Measurements from ENCODE around the gene SGTA.

- no peak for TF ChIP-seq CTCF (IDR thresholded peaks at IDR 0.05)
- TF ChIP-seq POLR2A (IDR thresholded peaks at IDR 0.05), result no peak
Observed at GRCh38 chr19:2723345-2723715, 59.7 kb downstream of the SGTA start.
